ENCODE measurements around the gene FOXB1.

FOXB1 gene

DNA sequence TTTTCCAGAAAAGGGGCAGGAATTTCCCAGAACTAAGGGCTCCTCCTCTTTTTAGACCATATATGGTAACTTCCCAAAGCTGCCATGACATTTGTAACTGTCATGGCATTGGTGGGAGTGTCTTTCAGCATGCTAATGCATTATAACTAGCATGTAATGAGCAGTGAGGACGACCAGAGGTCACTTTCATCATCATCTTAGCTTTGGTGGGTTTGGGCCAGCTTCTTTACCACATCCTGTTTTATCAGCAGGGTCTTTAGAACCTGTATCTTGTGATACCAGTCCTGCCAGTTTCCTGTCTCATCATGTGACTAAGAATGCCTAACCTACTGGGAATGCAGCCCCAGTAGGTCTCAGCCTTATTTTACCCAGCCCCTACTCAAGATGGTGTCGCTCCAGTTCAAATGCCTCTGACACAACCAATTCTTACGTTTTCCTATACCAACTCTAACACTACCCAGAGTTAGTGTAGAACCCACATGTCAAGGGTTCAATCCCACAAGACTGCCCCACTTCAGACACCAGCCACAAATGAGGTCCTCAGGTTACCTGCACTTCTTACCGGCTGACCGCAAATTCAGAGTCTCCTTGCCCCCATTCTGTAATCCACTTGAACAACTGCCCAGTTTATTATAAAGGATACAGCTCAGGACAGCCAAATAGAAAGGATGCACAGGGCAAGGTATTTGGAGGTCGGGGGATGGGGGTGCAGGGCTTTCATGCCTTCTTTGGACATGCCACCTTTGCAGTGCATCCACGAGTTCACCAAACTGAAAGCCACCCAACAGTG, 17.7 kb downstream of the FOXB1 start:
- DNase-seq: no peak

DNA sequence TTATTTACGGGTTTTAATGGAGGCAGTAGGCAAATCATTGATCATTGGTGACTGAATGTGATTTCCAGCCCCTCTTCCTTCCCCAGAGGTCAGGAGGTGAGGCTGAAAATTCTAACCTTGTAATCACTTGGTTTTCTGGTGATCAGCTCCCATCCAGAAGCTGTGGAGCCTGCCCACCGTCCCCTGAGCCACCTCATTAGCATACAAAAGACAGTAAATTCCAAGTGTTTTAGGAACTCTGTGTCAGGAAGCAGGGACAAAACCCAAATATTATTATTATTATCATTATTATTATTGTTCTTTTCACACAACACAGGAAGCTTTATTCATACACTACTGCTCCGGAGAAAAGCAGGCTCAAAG, 18.2 kb downstream of the FOXB1 start:
- no peak for DNase-seq

DNA sequence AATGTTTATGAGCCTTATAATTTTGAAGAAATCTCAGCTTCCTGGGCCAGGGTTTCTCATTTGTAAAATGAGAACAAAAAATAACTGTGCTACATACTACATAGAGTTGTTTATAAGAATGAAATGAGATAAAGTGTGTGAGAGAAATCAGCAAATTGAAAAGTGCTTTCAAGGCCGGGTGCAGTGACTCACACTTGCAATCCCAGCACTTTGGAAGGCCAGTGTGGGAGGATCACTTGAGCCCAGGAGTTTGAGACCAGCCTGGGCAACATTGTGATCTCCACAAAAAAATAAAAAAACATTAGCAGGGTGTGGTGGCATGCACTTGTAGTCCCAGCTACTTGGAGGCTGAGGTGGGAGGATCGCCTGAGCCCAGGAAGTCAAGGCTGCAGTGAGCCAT, 22.4 kb downstream of the FOXB1 start:
- no peak for DNase-seq

- DNase-seq: no peak
Measured at GRCh38 chr15:60035344-60035743, 31.2 kb downstream of the FOXB1 start.

DNA sequence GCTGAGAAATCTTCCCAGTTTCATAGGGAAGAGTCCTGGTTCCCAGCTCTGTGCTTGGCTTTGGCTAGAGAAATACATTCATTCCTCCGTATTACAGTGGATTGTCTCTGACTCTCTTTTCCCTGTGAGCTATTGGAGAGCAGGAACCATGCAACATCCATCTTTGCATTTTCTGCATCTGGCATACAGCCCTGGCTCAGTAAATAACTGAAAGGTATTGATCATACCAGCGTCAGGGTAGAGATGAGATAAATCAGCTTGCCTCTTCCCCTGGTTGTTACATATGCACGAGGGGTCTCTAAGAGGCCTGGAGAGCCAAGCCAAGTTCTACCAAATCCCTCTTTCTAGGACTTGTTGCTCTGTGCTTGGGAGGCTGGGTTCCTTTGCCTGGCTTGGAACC, 35.2 kb downstream of the FOXB1 start:
- DNase-seq: no peak

- DNase-seq: no peak
Measured at GRCh38 chr15:60043744-60044435, 39.8 kb downstream of the FOXB1 start.

- DNase-seq: no peak
Measured at GRCh38 chr15:60044636-60045270, 40.6 kb downstream of the FOXB1 start.

DNA sequence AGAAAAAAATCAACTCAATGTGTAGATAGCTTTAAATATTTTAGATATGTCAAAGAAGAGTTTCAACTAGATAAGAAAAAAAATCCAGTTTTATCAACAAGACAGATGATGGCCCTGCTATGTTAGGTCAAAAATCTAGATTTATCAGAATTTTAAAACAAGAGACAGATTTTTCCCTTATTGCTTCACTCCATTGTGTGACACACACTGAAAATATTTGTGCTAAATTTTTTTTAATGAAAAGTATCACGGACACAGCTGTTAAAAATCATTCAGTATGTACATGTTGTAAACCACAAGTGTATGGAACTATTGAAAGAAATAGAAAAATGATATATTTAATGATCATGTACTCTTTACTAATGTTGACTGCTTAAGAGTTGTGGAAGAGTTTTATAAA, 43.6 kb downstream of the FOXB1 start:
- DNase-seq: no peak

DNA sequence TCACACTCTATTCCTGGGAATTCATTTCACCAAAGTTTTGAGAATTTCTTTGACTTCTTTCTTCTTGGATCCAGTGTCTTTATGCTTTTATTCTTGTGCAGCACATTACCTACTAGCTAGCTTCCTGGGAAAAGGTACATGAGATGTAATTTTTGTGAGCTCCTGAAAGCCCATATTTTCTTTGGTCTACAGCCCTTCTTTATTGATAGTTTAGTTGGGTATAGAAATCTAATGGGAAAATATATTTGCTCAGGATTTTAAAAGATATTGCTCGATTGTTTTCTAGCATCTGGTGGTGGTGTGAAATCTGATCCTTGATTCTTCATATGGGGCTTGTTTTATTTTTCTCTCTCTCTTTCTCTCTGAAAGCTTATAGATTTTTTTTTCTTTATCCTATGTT, 45.8 kb downstream of the FOXB1 start:
- DNase-seq: no peak

- DNase-seq: no peak
Measured at GRCh38 chr15:60052796-60053195, 48.7 kb downstream of the FOXB1 start.

GRCh38 chr15:60054472-60054871, 50.4 kb downstream of the FOXB1 start:
- no peak for DNase-seq

Measured in CD4-positive, alpha-beta T cell treated with Interleukin-15 for 1 hour (primary cell).